Nephron progenitor cell (in vitro differentiated cells): ENCODE results near the gene AJAP1.
"Not testable (repeated sequence)": the region's sequence is repeated elsewhere in the genome, so short reads cannot be mapped to it uniquely, and the experiment has no call there.

Experiments
- DNase-seq: peaks from one replicate; pipeline ENCODE4 v3.0.0; 2021
- H3K27ac Mint-ChIP-seq: 2 replicates; pipeline ENCODE4 v1.8.0; 2021; ENCODE audit warnings: mild to moderate bottlenecking, moderate library complexity, mixed read lengths
- H3K27me3 Mint-ChIP-seq: 2 replicates; pipeline ENCODE4 v1.8.0; 2021; ENCODE audit warnings: mild to moderate bottlenecking, low read depth, mixed read lengths; ENCODE audit not compliant: poor library complexity
- H3K36me3 Mint-ChIP-seq: 2 replicates; pipeline ENCODE4 v1.8.0; 2021; ENCODE audit warnings: low read depth, mixed read lengths
- H3K4me1 Mint-ChIP-seq: 2 replicates; pipeline ENCODE4 v1.8.0; 2021; ENCODE audit warnings: mixed read lengths
- H3K4me3 Mint-ChIP-seq: 2 replicates; pipeline ENCODE4 v1.8.0; 2021; ENCODE audit warnings: mild to moderate bottlenecking, moderate library complexity, mixed read lengths
- H3K9me3 Mint-ChIP-seq: 2 replicates; pipeline ENCODE4 v1.8.0; 2021; ENCODE audit warnings: mild to moderate bottlenecking, moderate library complexity, mixed read lengths
- CTCF ChIP-seq: fragments of 200-600 bp; sonication (generic); IDR thresholded peaks from 2 replicates; pipeline ENCODE4 v1.5.0; 2021; ENCODE audit warnings: antibody characterized with exemption

Gene AJAP1

DNA sequence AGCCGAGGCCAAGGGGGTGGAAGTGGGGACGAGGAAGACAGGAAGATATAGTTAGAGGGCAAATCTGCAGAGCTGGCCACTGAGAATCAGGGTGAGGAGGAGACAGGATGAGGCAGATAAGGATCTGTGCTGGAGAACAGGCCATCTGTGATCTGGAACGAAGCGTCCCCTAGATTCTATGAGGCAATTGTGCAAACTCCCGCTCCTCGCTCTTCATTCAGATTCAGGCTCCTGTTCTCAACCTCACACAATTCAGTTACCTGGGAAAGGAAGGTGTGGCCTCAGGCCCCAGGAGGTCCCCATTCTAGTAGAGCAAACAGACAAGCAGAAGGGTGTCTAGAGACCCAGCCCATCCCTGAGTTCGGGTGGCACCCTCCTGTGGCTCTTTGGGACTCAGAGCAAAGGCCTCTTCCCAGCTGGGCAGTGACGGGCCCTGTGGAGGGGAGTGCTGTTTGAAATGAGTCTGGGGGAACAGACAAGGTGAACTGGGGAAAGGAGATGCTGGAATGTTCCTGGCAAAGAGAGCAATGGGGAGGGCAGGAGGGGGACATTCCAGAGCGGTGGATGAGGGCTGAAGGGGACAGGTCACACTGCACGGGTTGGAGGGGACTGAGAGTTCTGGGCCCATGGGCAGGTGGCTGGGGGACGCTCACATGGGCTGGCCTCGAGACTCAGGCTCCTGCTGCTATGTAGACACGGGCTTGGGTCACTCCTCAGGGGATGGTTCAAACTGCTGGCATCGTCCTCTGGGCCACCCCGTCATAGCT is 39.9 kb upstream of the AJAP1 start:
- peaks cover 16% of the 10 kb centered on the region for H3K9me3 Mint-ChIP-seq
- H3K27me3 Mint-ChIP-seq = peaks cover 6% of the 10 kb centered on the region
- TF ChIP-seq CTCF = no peak
- H3K4me3 Mint-ChIP-seq = no peak overlapping the region
- peaks cover 26% of the 10 kb centered on the region for H3K4me1 Mint-ChIP-seq
- no peak for DNase-seq
- H3K36me3 Mint-ChIP-seq = peaks cover 10% of the 10 kb centered on the region
- peak overlapping the region; percentile 24 for H3K27ac Mint-ChIP-seq

DNA sequence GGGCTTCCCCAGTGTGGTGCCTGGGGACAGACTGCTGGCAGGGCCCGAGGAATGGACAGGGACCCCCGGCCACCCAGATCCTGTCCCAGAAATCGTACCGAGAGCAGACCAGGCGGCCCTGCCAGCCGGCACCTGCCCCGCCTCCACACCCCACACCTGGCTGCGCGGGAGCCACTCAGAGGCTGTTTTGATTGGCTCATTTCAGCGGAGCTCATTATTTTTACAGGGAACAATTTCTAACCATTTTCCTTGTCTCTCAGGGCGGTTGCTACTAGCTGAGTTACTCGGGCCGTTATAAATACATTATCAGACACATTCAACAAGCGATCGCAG is 39.3 kb upstream of the AJAP1 start:
- Mint-ChIP-seq H3K4me3 (no peak overlapping the region), H3K27ac (no peak overlapping the region), H3K4me1 (peaks cover 26% of the 10 kb centered on the region), H3K27me3 (peaks cover 6% of the 10 kb centered on the region), H3K9me3 (peaks cover 12% of the 10 kb centered on the region), H3K36me3 (peaks cover 10% of the 10 kb centered on the region)
- DNase-seq = no peak
- no peak for TF ChIP-seq CTCF

DNA sequence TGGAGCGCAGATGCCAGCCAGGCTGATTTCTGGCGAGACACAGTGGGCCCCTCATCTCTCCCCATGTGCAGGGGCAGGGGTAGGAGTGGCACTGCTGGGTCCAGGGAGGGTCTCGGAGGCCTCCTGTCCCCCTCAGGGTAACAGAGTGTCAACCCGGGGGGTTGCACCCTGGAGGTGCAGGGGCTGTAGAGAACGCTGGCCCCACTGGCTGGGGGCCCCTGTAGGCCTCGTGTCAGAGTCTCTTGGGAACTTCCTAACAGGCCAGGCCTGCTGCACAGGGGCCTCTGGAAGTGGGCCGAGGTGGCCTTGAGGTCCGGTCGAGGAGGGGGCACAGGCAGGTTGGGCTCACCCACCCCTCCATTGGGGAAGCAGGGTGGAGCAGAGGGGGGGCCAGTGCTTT is 38.9 kb upstream of the AJAP1 start:
- Mint-ChIP-seq H3K4me1 (peaks cover 26% of the 10 kb centered on the region), H3K9me3 (peaks cover 8% of the 10 kb centered on the region), H3K4me3 (no peak overlapping the region), H3K36me3 (peaks cover 8% of the 10 kb centered on the region), H3K27me3 (peaks cover 6% of the 10 kb centered on the region), H3K27ac (no peak overlapping the region)
- no peak for TF ChIP-seq CTCF
- DNase-seq = no peak

GRCh38 chr1:4616831-4617465 is 37.5 kb upstream of the AJAP1 start:
- H3K4me3 Mint-ChIP-seq = no peak overlapping the region
- H3K27ac Mint-ChIP-seq = no peak overlapping the region
- DNase-seq = no peak
- H3K9me3 Mint-ChIP-seq = no peaks in the 10 kb centered on the region
- peaks cover 6% of the 10 kb centered on the region for H3K27me3 Mint-ChIP-seq
- peaks cover 24% of the 10 kb centered on the region for H3K4me1 Mint-ChIP-seq
- TF ChIP-seq CTCF = no peak
- no peaks in the 10 kb centered on the region for H3K36me3 Mint-ChIP-seq

DNA sequence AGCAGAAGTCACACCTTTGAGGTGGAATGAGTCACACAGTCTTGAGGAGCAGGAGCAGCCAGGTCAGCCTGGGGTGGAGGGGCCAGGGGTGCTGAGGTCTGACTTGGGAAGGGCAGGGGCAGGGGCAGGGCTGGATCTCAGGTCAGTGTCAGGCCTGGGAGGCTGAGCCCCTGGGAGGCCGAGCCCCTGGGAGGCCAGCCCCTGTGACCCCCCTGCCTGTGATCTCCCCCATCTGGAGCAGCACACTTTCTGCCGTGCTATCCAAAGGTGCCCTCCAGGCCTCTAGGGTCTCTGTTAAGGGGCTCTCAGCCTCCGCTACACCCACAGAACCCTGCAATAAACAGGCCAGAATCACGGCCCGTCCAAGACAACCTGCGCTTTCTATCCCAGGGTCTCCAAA is 36.9 kb upstream of the AJAP1 start:
- Mint-ChIP-seq H3K36me3 (no peaks in the 10 kb centered on the region), H3K9me3 (no peaks in the 10 kb centered on the region), H3K4me1 (peaks cover 19% of the 10 kb centered on the region), H3K4me3 (no peak overlapping the region), H3K27me3 (peaks cover 6% of the 10 kb centered on the region), H3K27ac (no peak overlapping the region)
- no peak for DNase-seq
- TF ChIP-seq CTCF = no peak

GRCh38 chr1:4618827-4619226 is 35.6 kb upstream of the AJAP1 start:
- DNase-seq, H3K4me3 Mint-ChIP-seq, H3K36me3 Mint-ChIP-seq, H3K27me3 Mint-ChIP-seq, H3K9me3 Mint-ChIP-seq, H3K27ac Mint-ChIP-seq, H3K4me1 Mint-ChIP-seq: not testable (repeated sequence)
